PC-9 (cell line): ENCODE results near the gene MET. TPM values are rescaled to one million over a fixed set of nuclear protein-coding genes. Genes with fewer than 3 reads are reported as not detected.

Experiments
- BruUV-seq: library from RNA; stranded (reverse); fragments of 400-500 nt; replicated peaks from 2 replicates; lab custom pipeline; 2021; lab: Mats Ljungman, UMichigan
- CTCF ChIA-PET: fragments of 300-600 bp; sonication (Branson Sonifier 250); formaldehyde crosslinking; loops from one replicate; lab custom pipeline; 2022; ENCODE audit warnings: antibody characterized with exemption; lab: Charles Lee
- POLR2A ChIA-PET: fragments of 300-600 bp; sonication (Branson Sonifier 250); formaldehyde crosslinking; loops from one replicate; lab custom pipeline; 2022; ENCODE audit warnings: antibody characterized with exemption; ENCODE audit not compliant: unreplicated experiment; lab: Charles Lee
- DNase-seq, 2 experiments: peaks; one replicate each; pipeline versions ENCODE4 v3.0.0 to v3.0.0-alpha.2; 2015 to 2022; ENCODE audit warnings: mixed read lengths in 1 of 2
- H2AFZ ChIP-seq: fragments of 200-600 bp; sonication (generic); 2 replicates; pipeline ENCODE4 v1.8.1; 2017; ENCODE audit warnings: antibody characterized with exemption
- H3F3A ChIP-seq: fragments of 200-600 bp; sonication (generic); 2 replicates; pipeline ENCODE4 v1.8.1; 2017; ENCODE audit warnings: antibody characterized with exemption, mild to moderate bottlenecking, low read depth; ENCODE audit not compliant: insufficient read depth
- H3K27ac ChIP-seq: fragments of 200-600 bp; sonication (generic); 2 replicates; pipeline ENCODE4 v1.6.1; 2016; ENCODE audit warnings: mixed run types
- H3K27me3 ChIP-seq: fragments of 200-600 bp; sonication (generic); 2 replicates; pipeline ENCODE4 v1.6.1; 2016; ENCODE audit warnings: low read depth, mixed run types; ENCODE audit not compliant: insufficient read depth
- H3K36me3 ChIP-seq: fragments of 200-600 bp; sonication (generic); 2 replicates; pipeline ENCODE4 v1.6.1; 2016; ENCODE audit warnings: low read depth, mixed run types
- H3K4me1 ChIP-seq: fragments of 200-600 bp; sonication (generic); replicated peaks from 2 replicates; pipeline ENCODE4 v1.6.1; 2016; ENCODE audit warnings: mixed run types; ENCODE audit not compliant: insufficient read depth
- H3K4me2 ChIP-seq: fragments of 200-600 bp; sonication (generic); 2 replicates; pipeline ENCODE4 v1.6.1; 2017; ENCODE audit warnings: mixed run types
- H3K4me3 ChIP-seq: fragments of 200-600 bp; sonication (generic); 2 replicates; pipeline ENCODE4 v1.6.1; 2016; ENCODE audit warnings: mixed run types
- H3K79me2 ChIP-seq: fragments of 200-600 bp; sonication (generic); 2 replicates; pipeline ENCODE4 v1.6.1; 2017; ENCODE audit warnings: low read depth, mixed run types
- H3K9me2 ChIP-seq: fragments of 200-600 bp; sonication (generic); 2 replicates; pipeline ENCODE4 v1.8.1; 2017; ENCODE audit warnings: mild to moderate bottlenecking; ENCODE audit not compliant: insufficient read depth
- H3K9me3 ChIP-seq: fragments of 200-600 bp; sonication (generic); 2 replicates; pipeline ENCODE4 v1.8.1; 2016; ENCODE audit warnings: low read depth; ENCODE audit not compliant: insufficient read depth
- H4K20me1 ChIP-seq: fragments of 200-600 bp; sonication (generic); 2 replicates; pipeline ENCODE4 v1.8.1; 2017; ENCODE audit not compliant: insufficient read depth
- CTCF ChIP-seq: fragments of 200-600 bp; sonication (generic); conservative IDR thresholded peaks from 2 replicates; pipeline ENCODE4 v1.6.1; 2017; ENCODE audit warnings: mixed run types, antibody characterized with exemption, mild to moderate bottlenecking, moderate library complexity
- EZH2 ChIP-seq: fragments of 200-600 bp; sonication (generic); IDR thresholded peaks from 2 replicates; pipeline ENCODE4 v1.8.0; 2017; ENCODE audit warnings: antibody characterized with exemption, low read depth
- intact Hi-C: fragments of 100-400 bp; cut with micrococcal nuclease; formaldehyde crosslinking; loops from one replicate; pipeline ENCODE4 v1.10.0; 2022; ENCODE audit not compliant: unreplicated experiment
- total RNA-seq: library from RNA; stranded (reverse); gene quantifications from 2 replicates; pipeline ENCODE4 v1.2.3, GENCODE V29; 2021

MET gene
- total RNA-seq, 1 experiment from 2014 or later: 287 TPM

- POLR2A ChIA-PET: no interaction called here
- no peaks in the 10 kb centered on the region for H3K27me3 ChIP-seq
- H2AFZ ChIP-seq: no peak overlapping the region
- peaks cover 19% of the 10 kb centered on the region; the same call in 1 of the 2 replicates for H3F3A ChIP-seq
- H3K9me2 ChIP-seq: no peaks in the 10 kb centered on the region
- peak; percentile 87 for TF ChIP-seq CTCF
- no peak for TF ChIP-seq EZH2
- H3K9me3 ChIP-seq: no peaks in the 10 kb centered on the region; the same call in 1 of the 2 replicates
- intact Hi-C loops: loop anchor here (1.0 to 10.0 kb wide), 9 partner anchors 53 to 667 kb away; partner anchors contain the start of genes CAPZA2, CAV1 and MET
- H3K4me2 ChIP-seq: peak overlapping the region; percentile 72
- TSS peak; percentile 25 for BruUV-seq
- peak overlapping the region; percentile 81 for H3K27ac ChIP-seq
- CTCF ChIA-PET: no interaction called here
- peaks cover 44% of the 10 kb centered on the region for H3K4me1 ChIP-seq
- H3K36me3 ChIP-seq: no peaks in the 10 kb centered on the region
- no peaks in the 10 kb centered on the region for H4K20me1 ChIP-seq
- peak; percentile 31 to 71 for DNase-seq
- H3K79me2 ChIP-seq: no peaks in the 10 kb centered on the region
- peak overlapping the region; percentile 25; the same call in 1 of the 2 replicates for H3K4me3 ChIP-seq
These were observed 137.8 kb downstream of the MET start for GRCh38 chr7:116809636-116810266.

- POLR2A ChIA-PET: interaction anchor here (0.6 kb wide), 1 partner anchor 599 kb away, joined by 3 read pairs; no protein-coding TSS in a partner anchor
- CTCF ChIA-PET: interaction anchor here (0.6 kb wide), 1 partner anchor 240 kb away, joined by 3 read pairs; no protein-coding TSS in a partner anchor
- Histone ChIP-seq H3K9me3 (no peaks in the 10 kb centered on the region; the same call in 1 of the 2 replicates), H3K27me3 (no peaks in the 10 kb centered on the region), H3K79me2 (no peaks in the 10 kb centered on the region), H3F3A (peaks cover 19% of the 10 kb centered on the region; the same call in 1 of the 2 replicates), H3K4me3 (peak overlapping the region; percentile 25; the same call in 1 of the 2 replicates), H3K4me2 (peak overlapping the region; percentile 72), H3K36me3 (no peaks in the 10 kb centered on the region), H3K4me1 (peaks cover 40% of the 10 kb centered on the region), H3K27ac (peak overlapping the region; percentile 81), H4K20me1 (no peaks in the 10 kb centered on the region), H3K9me2 (no peaks in the 10 kb centered on the region), H2AFZ (no peak overlapping the region)
- TF ChIP-seq CTCF: no peak
- TF ChIP-seq EZH2: no peak
- peak; percentile 57 to 98 for DNase-seq
- intact Hi-C loops: loop anchor here (2.0 to 10.0 kb wide), 2 partner anchors 52 to 574 kb away; partner anchors contain the start of gene CAPZA2
- no TSS peak for BruUV-seq
These were observed 138.5 kb downstream of the MET start for GRCh38 chr7:116810267-116811116.

- H3K27ac ChIP-seq: no peak overlapping the region
- H2AFZ ChIP-seq: no peak overlapping the region
- H3K27me3 ChIP-seq: no peaks in the 10 kb centered on the region
- H3K9me3 ChIP-seq: no peaks in the 10 kb centered on the region; the same call in 1 of the 2 replicates
- TF ChIP-seq CTCF (no peak), EZH2 (no peak)
- H3K79me2 ChIP-seq: no peaks in the 10 kb centered on the region
- H3K4me1 ChIP-seq: peaks cover 40% of the 10 kb centered on the region
- no peaks in the 10 kb centered on the region for H4K20me1 ChIP-seq
- H3K4me2 ChIP-seq: 0 out of 2 replicates have a peak overlapping the region, but pooled peaks have one; percentile 72
- ChIA-PET CTCF (no interaction called here), POLR2A (no interaction called here)
- intact Hi-C loops: loop anchor here (2.0 to 10.0 kb wide), 2 partner anchors 51 to 573 kb away; partner anchors contain the start of gene CAPZA2
- DNase-seq: no peak
- H3K9me2 ChIP-seq: no peaks in the 10 kb centered on the region
- H3F3A ChIP-seq: peaks cover 19% of the 10 kb centered on the region; the same call in 1 of the 2 replicates
- H3K36me3 ChIP-seq: no peaks in the 10 kb centered on the region
- no TSS peak for BruUV-seq
- H3K4me3 ChIP-seq: no peak overlapping the region
These were observed 139.8 kb downstream of the MET start for GRCh38 chr7:116811768-116812167.
